GM12878 (cell line): ENCODE measurements around the gene PROX2. TPM values are rescaled to one million over a fixed set of nuclear protein-coding genes. Genes with fewer than 3 reads are reported as not detected.

Source experiments
- ATAC-seq: fragments of 200-7000 bp; cut with Tn5 transposase; 3 replicates; pipeline ENCODE4 v1.9.1; 2020; ENCODE audit warnings: mild to moderate bottlenecking, moderate library complexity
- BruUV-seq: library from RNA; stranded (reverse); fragments of 400-500 nt; replicated peaks from 2 replicates; lab custom pipeline; 2021; lab: Mats Ljungman, UMichigan
- CTCF ChIA-PET: fragments of 300-600 bp; sonication (Branson Sonifier 250); formaldehyde crosslinking; extraction: SDS; loops from one replicate; lab custom pipeline; 2021; ENCODE audit warnings: inconsistent platforms; lab: Yijun Ruan, JAX
- POLR2A ChIA-PET: fragments of 350-600 bp; formaldehyde crosslinking; extraction: SDS; loops from one replicate; lab custom pipeline; 2021; ENCODE audit warnings: inconsistent platforms; lab: Charles Lee
- RAD21 ChIA-PET: fragments of 300-600 bp; sonication (Branson Sonifier 250); formaldehyde crosslinking; loops from one replicate; lab custom pipeline; 2023; ENCODE audit warnings: antibody characterized with exemption; ENCODE audit not compliant: unreplicated experiment; lab: Charles Lee
- SMC1A ChIA-PET: fragments of 300-600 bp; sonication (Branson Sonifier 250); formaldehyde crosslinking; loops from one replicate; lab custom pipeline; 2023; ENCODE audit not compliant: unreplicated experiment, uncharacterized antibody; lab: Charles Lee
- DNase-seq: peaks from one replicate; pipeline ENCODE4 v3.0.0-alpha.2; 2011; ENCODE audit warnings: low read depth, low spot score
- FAIRE-seq: peaks from 3 replicates; lab custom pipeline; 2011; peaks lifted over from hg19 to GRCh38; lab: Jason Lieb, UNC
- H2AFZ ChIP-seq: 2 replicates; pipeline ENCODE4 v1.6.0; 2011; ENCODE audit warnings: low read depth, low read length, control low read depth; ENCODE audit not compliant: control insufficient read depth
- H3K27ac ChIP-seq: 2 replicates; pipeline ENCODE4 v1.5.1; 2011; ENCODE audit warnings: control low read depth; ENCODE audit not compliant: control insufficient read depth, insufficient read depth
- H3K27me3 ChIP-seq, 2 experiments: replicated peaks in 1 of 2; 2 replicates each; pipeline versions ENCODE4 v1.6.0 to v1.6.1; 2011; ENCODE audit warnings: low read length in 1 of 2; ENCODE audit not compliant: control insufficient read depth in 2 of 2, insufficient read depth in 2 of 2
- H3K36me3 ChIP-seq, 2 experiments: 2 replicates each; pipeline ENCODE4 v1.5.1; 2011; ENCODE audit warnings: low read length in 1 of 2; ENCODE audit not compliant: control insufficient read depth in 2 of 2, insufficient read depth in 2 of 2
- H3K4me1 ChIP-seq: 2 replicates; pipeline ENCODE4 v1.6.1; 2011; ENCODE audit warnings: mild to moderate bottlenecking, low read length, moderate library complexity, mixed read lengths; ENCODE audit not compliant: control insufficient read depth, insufficient read depth
- H3K4me2 ChIP-seq: 2 replicates; pipeline ENCODE4 v1.6.0; 2011; ENCODE audit warnings: control low read depth; ENCODE audit not compliant: control insufficient read depth, insufficient read depth
- H3K4me3 ChIP-seq: fragments of 200-600 bp; sonication (generic); 2 replicates; pipeline ENCODE4 v1.5.1; 2016
- H3K79me2 ChIP-seq: 2 replicates; pipeline ENCODE4 v1.6.0; 2011; ENCODE audit warnings: low read length; ENCODE audit not compliant: control insufficient read depth, insufficient read depth
- H3K9ac ChIP-seq: 2 replicates; pipeline ENCODE4 v1.8.0; 2011; ENCODE audit warnings: low read length, control low read depth, mixed read lengths; ENCODE audit not compliant: control insufficient read depth, insufficient read depth
- H3K9me3 ChIP-seq: replicated peaks from 3 replicates; pipeline ENCODE4 v1.5.1; 2011; ENCODE audit warnings: mild to moderate bottlenecking, low read length; ENCODE audit not compliant: control insufficient read depth, insufficient read depth
- H4K20me1 ChIP-seq: 2 replicates; pipeline ENCODE4 v1.6.0; 2011; ENCODE audit not compliant: control insufficient read depth, insufficient read depth
- ASH2L ChIP-seq: fragments of 300-600, 200-600 bp; sonication (generic); IDR thresholded peaks from 2 replicates; pipeline ENCODE4 v1.6.1; 2017; ENCODE audit warnings: low read depth, mild to moderate bottlenecking, borderline replicate concordance
- ATF2 ChIP-seq: IDR thresholded peaks from 2 replicates; pipeline ENCODE4 v1.6.1; 2012; ENCODE audit warnings: low read length, inconsistent platforms
- ATF7 ChIP-seq: fragments of 450-650 bp; IDR thresholded peaks from 2 replicates; pipeline ENCODE4 v1.6.1; 2016; ENCODE audit warnings: low read depth, mild to moderate bottlenecking
- CHD1 ChIP-seq: IDR thresholded peaks from 2 replicates; pipeline ENCODE4 v1.6.1; 2012; ENCODE audit warnings: low read depth, low read length, improper control_type of control experiment
- EED ChIP-seq: sonication (generic); IDR thresholded peaks from 2 replicates; pipeline ENCODE4 v1.6.1; 2016; ENCODE audit warnings: antibody characterized with exemption, low read depth
- GATAD2B ChIP-seq: fragments of 450-650 bp; conservative IDR thresholded peaks from 2 replicates; pipeline ENCODE4 v1.6.1; 2017; ENCODE audit warnings: low read depth, mild to moderate bottlenecking, moderate library complexity
- IRF3 ChIP-seq: fragments of 450-650 bp; IDR thresholded peaks from 2 replicates; pipeline ENCODE4 v1.6.1; 2014; ENCODE audit warnings: mild to moderate bottlenecking
- MEF2A ChIP-seq: IDR thresholded peaks from 2 replicates; pipeline ENCODE4 v1.6.1; 2011; ENCODE audit warnings: low read depth, mild to moderate bottlenecking, low read length, moderate library complexity; ENCODE audit not compliant: insufficient read depth
- MLLT1 ChIP-seq: fragments of 450-650 bp; IDR thresholded peaks from 2 replicates; pipeline ENCODE4 v1.6.1; 2016; ENCODE audit warnings: mild to moderate bottlenecking
- POLR2AphosphoS5 ChIP-seq: IDR thresholded peaks from 2 replicates; pipeline ENCODE4 v1.6.1; 2011; ENCODE audit warnings: mild to moderate bottlenecking, low read length, inconsistent platforms
- RUNX3 ChIP-seq: IDR thresholded peaks from 2 replicates; pipeline ENCODE4 v1.6.1; 2012; ENCODE audit warnings: low read length, inconsistent platforms
- SIN3A ChIP-seq: IDR thresholded peaks from 2 replicates; pipeline ENCODE4 v1.6.1; 2012; ENCODE audit warnings: low read depth, low read length, improper control_type of control experiment
- SKIL ChIP-seq: fragments of 450-650 bp; IDR thresholded peaks from 2 replicates; pipeline ENCODE4 v1.6.1; 2017; ENCODE audit warnings: mild to moderate bottlenecking, low read depth, inconsistent platforms; ENCODE audit not compliant: poor library complexity, severe bottlenecking
- SMC3 ChIP-seq: IDR thresholded peaks from 2 replicates; pipeline ENCODE4 v1.6.1; 2011; ENCODE audit warnings: low read length, improper control_type of control experiment, borderline replicate concordance
- STAT3 ChIP-seq: IDR thresholded peaks from 2 replicates; pipeline ENCODE4 v1.6.1; 2011; ENCODE audit warnings: low read depth, low read length, improper control_type of control experiment
- USF2 ChIP-seq: IDR thresholded peaks from 2 replicates; pipeline ENCODE4 v1.6.1; 2011; ENCODE audit warnings: low read depth, low read length, improper control_type of control experiment, borderline replicate concordance
- ZNF24 ChIP-seq: fragments of 450-650 bp; IDR thresholded peaks from 2 replicates; pipeline ENCODE4 v1.6.1; 2017; ENCODE audit warnings: antibody characterized with exemption, mild to moderate bottlenecking
- ZNF622 ChIP-seq: fragments of 450-650 bp; IDR thresholded peaks from 2 replicates; pipeline ENCODE4 v1.6.1; 2017; ENCODE audit warnings: mild to moderate bottlenecking, inconsistent platforms
- WGBS: methylation state at CpG from one replicate; pipeline ENCODE4 v1.1.6; 2016; ENCODE audit warnings: low lambda C conversion rate; ENCODE audit not compliant: insufficient replicate concordance, insufficient coverage; ENCODE audit errors: missing lambda C conversion rate; 5-methylcytosine and 5-hydroxymethylcytosine counted together
- in situ Hi-C: fragments of 300-500 bp; cut with MboI; formaldehyde crosslinking; loops from 9 replicates; pipeline ENCODE4 v1.14.3; 2018; ENCODE audit warnings: mixed read lengths
- intact Hi-C: fragments of 100-400 bp; cut with micrococcal nuclease; formaldehyde crosslinking; loops from one replicate; pipeline ENCODE4 v1.14.2; 2022; ENCODE audit not compliant: unreplicated experiment
- polyA plus RNA-seq, 11 experiments: library from polyadenylated mRNA; depleted of rRNA in 4 of 11; unstranded in 6 of 11; stranded (reverse) in 5 of 11; fragments of >200 nt; fragmentation: Nextera tagmentation in 4 of 11; fragmentation: Illumina TruSeq in 1 of 11; extraction: Ambion mirVana in 4 of 11; extraction: Trizol in 1 of 11; gene quantifications; 1 replicate in 1 of 11; 2 replicates in 10 of 11; pipeline versions ENCODE4 v1.2.1 to v1.2.3, GENCODE V29; 2011 to 2016; ENCODE audit warnings: inconsistent platforms in 2 of 11, missing spikeins in 2 of 11, low read depth in 1 of 11
- total RNA-seq, 4 experiments: library from RNA; depleted of rRNA in 3 of 4; stranded (reverse); fragments of >200 nt in 3 of 4; fragmentation: Illumina TruSeq in 1 of 4; extraction: Trizol in 1 of 4; gene quantifications; 2 replicates each; pipeline versions ENCODE4 v1.2.1 to v1.2.3, GENCODE V29; 2013 to 2021

Gene PROX2
- total and polyA plus RNA-seq, 10 of the 15 experiments (the other 5 are each of a cell fraction or from before 2014, with no cell fraction given): 0.04 to 0.42 (median 0.19) TPM

- TF ChIP-seq ATF2 (no peak), SMC3 (no peak), POLR2AphosphoS5 (no peak), CHD1 (no peak)
- TF ChIP-seq, all 136 proteins: peak for 0
These were observed 41.2 kb upstream of the PROX2 start (continued) for GRCh38 chr14:74917178-74917543.

- H3K36me3 ChIP-seq: no peaks in the 10 kb centered on the region
- POLR2A ChIA-PET: no interaction called here
- H3K27me3 ChIP-seq: no peaks in the 10 kb centered on the region
- ATAC-seq (no peak), DNase-seq (no peak), FAIRE-seq (no peak)
- RAD21 ChIA-PET: interaction anchor here (2.5 kb wide), 1 partner anchor 26 kb away, joined by 8 read pairs; no protein-coding TSS in a partner anchor
- H3K9me3 ChIP-seq: no peaks in the 10 kb centered on the region
- H3K4me3 ChIP-seq: no peak overlapping the region
- H3K4me1 ChIP-seq: no peaks in the 10 kb centered on the region
- H2AFZ ChIP-seq: no peak overlapping the region
- no peaks in the 10 kb centered on the region for H4K20me1 ChIP-seq
- BruUV-seq: no TSS peak
- CTCF ChIA-PET: interaction anchor here (1.6 to 4.7 kb wide), 3 partner anchors 10 to 173 kb away, joined by 4 to 24 read pairs (median 9); no protein-coding TSS in a partner anchor
- H3K79me2 ChIP-seq: no peaks in the 10 kb centered on the region
- SMC1A ChIA-PET: interaction anchor here (1.4 kb wide), 1 partner anchor 24 kb away, joined by 6 read pairs; no protein-coding TSS in a partner anchor
- in situ Hi-C loops (no loop called here), intact Hi-C loops (no loop called here)
- H3K27ac ChIP-seq: no peak overlapping the region
- no peak overlapping the region for H3K9ac ChIP-seq
- no peak overlapping the region for H3K4me2 ChIP-seq
- WGBS: 38% methylated on average over 7 of the region's 7 CpGs
- TF ChIP-seq STAT3 (no peak), ZNF622 (no peak), SKIL (no peak), RUNX3 (no peak), USF2 (no peak), SIN3A (no peak), EED (no peak), MLLT1 (no peak), ZNF24 (no peak), GATAD2B (no peak), IRF3 (no peak), MEF2A (no peak), CHD1 (no peak), ASH2L (no peak), ATF7 (no peak)
These were observed 39.9 kb upstream of the PROX2 start for GRCh38 chr14:74915826-74916225.
